Measurements from ENCODE around the gene MYOF.

Gene MYOF, protein sequence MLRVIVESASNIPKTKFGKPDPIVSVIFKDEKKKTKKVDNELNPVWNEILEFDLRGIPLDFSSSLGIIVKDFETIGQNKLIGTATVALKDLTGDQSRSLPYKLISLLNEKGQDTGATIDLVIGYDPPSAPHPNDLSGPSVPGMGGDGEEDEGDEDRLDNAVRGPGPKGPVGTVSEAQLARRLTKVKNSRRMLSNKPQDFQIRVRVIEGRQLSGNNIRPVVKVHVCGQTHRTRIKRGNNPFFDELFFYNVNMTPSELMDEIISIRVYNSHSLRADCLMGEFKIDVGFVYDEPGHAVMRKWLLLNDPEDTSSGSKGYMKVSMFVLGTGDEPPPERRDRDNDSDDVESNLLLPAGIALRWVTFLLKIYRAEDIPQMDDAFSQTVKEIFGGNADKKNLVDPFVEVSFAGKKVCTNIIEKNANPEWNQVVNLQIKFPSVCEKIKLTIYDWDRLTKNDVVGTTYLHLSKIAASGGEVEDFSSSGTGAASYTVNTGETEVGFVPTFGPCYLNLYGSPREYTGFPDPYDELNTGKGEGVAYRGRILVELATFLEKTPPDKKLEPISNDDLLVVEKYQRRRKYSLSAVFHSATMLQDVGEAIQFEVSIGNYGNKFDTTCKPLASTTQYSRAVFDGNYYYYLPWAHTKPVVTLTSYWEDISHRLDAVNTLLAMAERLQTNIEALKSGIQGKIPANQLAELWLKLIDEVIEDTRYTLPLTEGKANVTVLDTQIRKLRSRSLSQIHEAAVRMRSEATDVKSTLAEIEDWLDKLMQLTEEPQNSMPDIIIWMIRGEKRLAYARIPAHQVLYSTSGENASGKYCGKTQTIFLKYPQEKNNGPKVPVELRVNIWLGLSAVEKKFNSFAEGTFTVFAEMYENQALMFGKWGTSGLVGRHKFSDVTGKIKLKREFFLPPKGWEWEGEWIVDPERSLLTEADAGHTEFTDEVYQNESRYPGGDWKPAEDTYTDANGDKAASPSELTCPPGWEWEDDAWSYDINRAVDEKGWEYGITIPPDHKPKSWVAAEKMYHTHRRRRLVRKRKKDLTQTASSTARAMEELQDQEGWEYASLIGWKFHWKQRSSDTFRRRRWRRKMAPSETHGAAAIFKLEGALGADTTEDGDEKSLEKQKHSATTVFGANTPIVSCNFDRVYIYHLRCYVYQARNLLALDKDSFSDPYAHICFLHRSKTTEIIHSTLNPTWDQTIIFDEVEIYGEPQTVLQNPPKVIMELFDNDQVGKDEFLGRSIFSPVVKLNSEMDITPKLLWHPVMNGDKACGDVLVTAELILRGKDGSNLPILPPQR (N-terminal part only)

DNA sequence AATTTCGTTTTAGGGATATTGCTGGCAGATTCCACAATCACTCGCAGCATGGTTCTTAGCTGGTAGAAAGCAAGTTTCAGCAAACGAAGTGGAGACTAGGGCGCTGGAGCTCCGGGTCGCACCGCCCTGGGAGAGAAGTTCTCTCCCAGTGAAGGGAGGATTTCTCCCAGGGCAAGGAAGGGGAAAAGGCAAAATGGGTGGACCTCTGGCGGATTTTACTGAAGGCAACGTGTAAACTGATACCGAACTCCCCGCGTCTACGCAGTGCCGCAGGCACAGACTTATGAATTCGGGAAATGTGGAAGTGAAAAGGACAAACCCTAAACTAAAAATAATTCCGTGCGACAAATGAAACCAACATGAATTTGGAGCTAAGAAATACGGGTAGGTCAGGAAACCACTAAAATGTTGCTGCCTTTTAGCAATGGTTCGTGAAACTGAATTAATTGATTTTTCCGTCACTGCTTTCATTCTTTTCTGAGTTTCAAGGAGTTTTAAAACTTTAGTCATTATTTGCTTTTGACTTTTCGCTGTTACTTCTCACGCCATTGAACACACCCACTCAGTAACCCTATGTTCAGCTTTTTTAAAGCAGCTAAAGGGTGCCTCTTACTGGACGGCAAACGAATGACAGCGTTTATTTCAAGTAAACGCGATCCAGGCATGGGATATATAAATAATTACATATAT lies at the start of gene MYOF:
TSS of gene MYOF (minus strand) at position 190 of the 690 bp plus-strand sequence. CDS start at position 50, 140 bp downstream.
- no peak for DNase-seq (ENCODE audit: low read depth in 2 of 2)

DNA sequence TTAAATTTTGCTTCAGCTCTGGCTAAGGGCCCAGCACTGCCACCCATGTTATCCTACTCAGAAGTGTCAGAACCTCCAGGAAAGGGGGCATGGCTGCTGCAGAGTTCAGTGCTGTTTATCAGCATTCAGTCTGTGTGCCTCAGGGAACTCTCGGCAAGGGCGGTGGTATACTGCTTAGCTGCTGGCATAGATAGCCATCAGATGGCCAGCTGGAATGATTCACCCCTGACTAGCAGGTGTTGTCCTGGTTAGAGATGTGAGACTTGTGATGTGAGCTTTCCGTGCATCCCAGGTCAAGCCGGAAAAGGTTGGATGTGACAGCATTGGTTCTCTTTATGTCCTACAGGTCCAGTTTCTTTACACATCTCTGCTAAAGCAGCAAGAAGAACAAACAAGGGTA lies 36.4 kb upstream of the MYOF start:
- no peak for DNase-seq (ENCODE audit: low read depth in 2 of 2)

DNA sequence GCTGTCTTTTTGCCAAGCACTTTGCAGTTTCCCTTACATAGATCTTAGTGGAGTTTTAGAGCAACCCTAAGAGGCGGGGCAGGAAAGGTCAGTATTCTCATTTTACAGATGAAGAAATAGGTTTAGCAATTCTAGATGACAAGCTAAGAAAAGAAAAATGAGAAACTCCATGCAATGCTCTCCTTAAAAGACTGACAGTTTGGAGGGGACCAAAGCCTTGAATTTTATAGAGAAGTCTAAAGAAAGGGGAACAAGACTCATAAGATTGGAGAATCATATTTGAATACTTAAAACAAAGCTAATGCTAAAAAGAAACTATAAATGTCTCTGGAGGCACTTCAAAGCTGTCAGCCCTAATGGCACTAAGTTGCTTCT lies 33.9 kb upstream of the MYOF start:
- DNase-seq (ENCODE audit: low read depth in 2 of 2): no peak

- DNase-seq (ENCODE audit: low read depth in 2 of 2): no peak
These were observed 33.2 kb upstream of the MYOF start for GRCh38 chr10:93515071-93516005.

DNA sequence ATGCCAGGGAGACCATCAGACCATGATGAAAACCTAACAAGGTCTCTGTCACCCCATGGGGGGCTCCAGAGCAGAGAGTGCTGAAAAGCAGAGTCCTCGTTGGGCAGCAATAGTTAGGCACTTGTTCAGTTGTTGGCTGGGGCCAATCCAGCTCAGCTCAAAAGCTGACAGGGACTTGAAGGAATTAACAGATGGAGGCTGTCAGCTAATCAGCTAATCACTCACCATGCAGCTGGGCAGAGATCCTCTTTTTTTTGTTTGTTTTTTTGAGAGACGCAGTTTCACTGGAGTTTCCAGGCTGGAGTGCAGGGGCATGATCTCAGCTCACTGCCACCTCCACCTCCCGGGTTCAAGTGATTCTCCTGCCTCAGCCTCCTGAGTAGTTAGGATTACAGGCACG lies 32.4 kb upstream of the MYOF start:
- DNase-seq (ENCODE audit: low read depth in 2 of 2): no peak

- DNase-seq (ENCODE audit: low read depth in 2 of 2): no peak
These were observed 31.0 kb upstream of the MYOF start for GRCh38 chr10:93513091-93513490.

- no peak for DNase-seq (ENCODE audit: low read depth in 2 of 2)
These were observed 30.4 kb upstream of the MYOF start for GRCh38 chr10:93512565-93512964.

GRCh38 chr10:93509816-93510215 lies 27.7 kb upstream of the MYOF start:
- no peak for DNase-seq (ENCODE audit: low read depth in 2 of 2)

DNA sequence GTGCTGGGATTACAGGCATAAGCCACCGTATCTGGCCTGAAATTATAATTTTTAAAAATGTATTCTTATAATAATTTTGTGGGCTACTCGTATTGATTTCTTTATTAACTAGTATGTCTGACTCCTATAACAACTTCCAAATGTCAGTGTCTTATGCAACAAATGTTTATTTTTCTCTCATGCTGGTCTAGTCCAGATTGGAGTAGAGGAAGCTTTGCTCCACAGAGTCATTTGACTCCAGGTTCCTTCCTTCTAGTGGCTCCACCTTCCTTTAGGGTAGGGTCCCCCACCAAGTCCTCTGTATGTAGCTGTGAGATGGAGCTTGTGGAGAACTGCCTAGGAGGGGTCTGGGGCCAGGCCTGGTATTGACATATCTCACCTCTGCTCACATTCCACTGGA lies 22.9 kb upstream of the MYOF start:
- no peak for DNase-seq (ENCODE audit: low read depth in 2 of 2)

- DNase-seq (ENCODE audit: low read depth in 2 of 2): no peak
These were observed 20.9 kb upstream of the MYOF start for GRCh38 chr10:93503075-93503474.

GRCh38 chr10:93501650-93502049 lies 19.5 kb upstream of the MYOF start:
- DNase-seq (ENCODE audit: low read depth in 2 of 2): no peak

DNA sequence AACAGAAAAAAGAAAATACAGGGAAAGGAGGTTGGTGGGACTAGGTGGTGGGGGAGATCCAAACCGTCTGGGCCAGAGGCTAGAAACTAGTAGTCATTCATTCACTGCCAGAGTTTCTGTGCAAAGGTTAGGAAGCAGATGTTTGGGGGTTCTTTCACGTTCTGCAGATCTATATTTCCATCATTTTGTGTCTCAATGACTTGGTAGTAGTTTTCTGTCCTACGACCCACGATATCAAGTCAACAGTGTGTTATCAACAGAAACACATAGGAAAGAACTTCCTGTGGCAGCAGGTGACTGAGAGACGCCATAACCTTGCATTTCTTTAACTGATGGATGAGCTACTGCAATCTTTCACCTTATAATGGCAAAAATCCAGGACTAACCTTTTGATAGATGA lies 16.0 kb upstream of the MYOF start:
- no peak for DNase-seq (ENCODE audit: low read depth in 2 of 2)

GRCh38 chr10:93496322-93497041 lies 14.3 kb upstream of the MYOF start, which contains the start of gene CEP55:
Gene CEP55 (plus strand): TSS chr10:93496612. CDS start chr10:93500052, 3,440 bp downstream.
- peak; percentile 85 to 90 for DNase-seq (ENCODE audit: low read depth in 2 of 2)

- DNase-seq (ENCODE audit: low read depth in 2 of 2): no peak
These were observed 13.7 kb upstream of the MYOF start for GRCh38 chr10:93495654-93496321.

GRCh38 chr10:93494494-93494893 lies 12.4 kb upstream of the MYOF start:
- no peak for DNase-seq (ENCODE audit: low read depth in 2 of 2)

DNA sequence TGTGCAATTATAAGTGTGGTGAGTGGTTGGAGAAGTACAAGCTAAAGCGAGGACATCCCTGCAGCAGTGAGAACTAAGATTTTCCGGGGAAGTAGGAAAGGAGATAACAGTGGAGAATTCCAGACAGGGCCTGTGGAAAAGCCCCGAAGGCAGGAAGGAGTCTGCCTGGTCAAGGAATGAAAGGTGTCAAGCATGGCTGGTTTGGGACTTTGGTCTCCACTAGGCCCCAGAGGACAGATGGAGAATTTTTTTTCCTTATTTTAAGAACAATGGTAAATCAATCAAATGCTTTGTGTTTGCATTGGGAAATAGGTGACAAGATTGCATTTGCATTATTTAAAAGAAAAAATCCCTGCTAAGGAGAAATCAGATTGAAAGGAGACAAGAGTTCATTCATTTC lies 11.0 kb upstream of the MYOF start:
- DNase-seq (ENCODE audit: low read depth in 2 of 2): no peak

- DNase-seq (ENCODE audit: low read depth in 2 of 2): no peak
These were observed 9.5 kb upstream of the MYOF start for GRCh38 chr10:93491602-93492121.

GRCh38 chr10:93488956-93489528 lies 6.9 kb upstream of the MYOF start:
- no peak for DNase-seq (ENCODE audit: low read depth in 2 of 2)

Measured in stimulated activated CD8-positive, alpha-beta memory T cell treated with anti-CD3 and anti-CD28 coated beads, Interleukin-2, amount 100 ng/mL, for 1 hour (primary cell).